ENCODE results near the gene ARF5. TPM values are rescaled to one million over a fixed set of nuclear protein-coding genes. Genes with fewer than 3 reads are reported as not detected.

ARF5 gene
- total and polyA plus RNA-seq, 11 donors: 85.3 to 196 (median 99.1) TPM

GRCh38 chr7:127581716-127582115 lies 6.5 kb upstream of the ARF5 start:
- no peaks in the 10 kb centered on the region for H3K9me3 ChIP-seq
- TF ChIP-seq CTCF (IDR thresholded peaks at IDR 0.05) (no peak), POLR2A (IDR thresholded peaks at IDR 0.05) (no peak)
- 71 to 98% (median 84%) methylated on average over 1 of the region's 1 CpG for WGBS, 4 donors
- DNase-seq (no peak), ATAC-seq (no peak)
- H3K4me3 ChIP-seq: no peak overlapping the region
- peaks cover 19 to 68% (median 42%) of the 10 kb centered on the region in 12 donors for H3K4me1 ChIP-seq
- intact Hi-C loops (cut with DNase I): loop anchor here in 4 of 10 donors (5.0 to 10.0 kb wide), 3 partner anchors 71 to 189 kb away; partner anchors contain the start of genes ZNF800 (in 3 of the 4) and SND1 (in 1 of the 4)
- peaks cover 0 to 48% (median 36%) of the 10 kb centered on the region in 9 donors for H3K36me3 ChIP-seq
- no peaks in the 10 kb centered on the region for H3K27me3 ChIP-seq
- peak overlapping the region in 1 of 12 donors; percentile 33 for H3K27ac ChIP-seq

- WGBS, 4 donors: 29 to 47% (median 45%) methylated on average over 11 to 14 of the region's 14 CpGs
- H3K27me3 ChIP-seq: no peaks in the 10 kb centered on the region
- DNase-seq: peak; percentile 71 to 90 (median 85)
- H3K27ac ChIP-seq: peak overlapping the region in 1 of 12 donors; percentile 33
- peak overlapping the region in 2 of 12 donors; percentile 11 to 23 for H3K4me3 ChIP-seq
- peak; percentile 21 to 41 (median 31) for ATAC-seq
- TF ChIP-seq POLR2A (IDR thresholded peaks at IDR 0.05) (no peak), CTCF (IDR thresholded peaks at IDR 0.05) (no peak)
- peaks cover 0 to 48% (median 36%) of the 10 kb centered on the region in 9 donors for H3K36me3 ChIP-seq
- H3K9me3 ChIP-seq: no peaks in the 10 kb centered on the region
- intact Hi-C loops (cut with DNase I): loop anchor here in 4 of 10 donors (5.0 to 10.0 kb wide), 3 partner anchors 70 to 190 kb away; partner anchors contain the start of genes ZNF800 (in 3 of the 4) and SND1 (in 1 of the 4)
- peaks cover 19 to 69% (median 43%) of the 10 kb centered on the region in 12 donors for H3K4me1 ChIP-seq
Observed at GRCh38 chr7:127582361-127582760, 5.8 kb upstream of the ARF5 start.

GRCh38 chr7:127584648-127585043 lies 3.6 kb upstream of the ARF5 start:
- WGBS, 4 donors: 32 to 36% (median 33%) methylated on average over 12 of the region's 12 CpGs
- H3K36me3 ChIP-seq: peaks cover 0 to 39% (median 32%) of the 10 kb centered on the region in 9 donors
- ATAC-seq (no peak), DNase-seq (no peak)
- no peaks in the 10 kb centered on the region for H3K27me3 ChIP-seq
- peaks cover 19 to 71% (median 54%) of the 10 kb centered on the region in 12 donors for H3K4me1 ChIP-seq
- peak overlapping the region in 9 of 12 donors; percentile 14 to 95 (median 92) for H3K27ac ChIP-seq
- intact Hi-C loops (cut with DNase I): loop anchor here in 7 of 10 donors (5.0 to 10.0 kb wide), 3 partner anchors 68 to 192 kb away; partner anchors contain the start of genes ZNF800 (in 6 of the 7) and SND1 (in 3 of the 7)
- TF ChIP-seq CTCF (IDR thresholded peaks at IDR 0.05) (no peak), POLR2A (IDR thresholded peaks at IDR 0.05) (no peak)
- H3K9me3 ChIP-seq: no peaks in the 10 kb centered on the region
- H3K4me3 ChIP-seq: peak overlapping the region; percentile 53 to 99 (median 82)
